ENCODE results near the gene UBTF. TPM values are rescaled to one million over a fixed set of nuclear protein-coding genes. Genes with fewer than 3 reads are reported as not detected.

The UBTF gene
- total and polyA plus RNA-seq, 8 donors: 25.5 to 198 (median 37.3) TPM

GRCh38 chr17:44207743-44208142 lies 11.7 kb downstream of the UBTF start:
- no peaks in the 10 kb centered on the region for H3K27me3 ChIP-seq
- intact Hi-C loops (cut with DNase I; ENCODE audit: low total_unique reads): no loop called here
- peaks cover 25 to 65% (median 39%) of the 10 kb centered on the region in 4 donors for H3K4me1 ChIP-seq
- 77 to 90% (median 86%) methylated on average over 5 of the region's 5 CpGs for WGBS, 5 donors
- no peaks in the 10 kb centered on the region for H3K9me3 ChIP-seq
- H3K36me3 ChIP-seq: peaks cover 41 to 61% (median 57%) of the 10 kb centered on the region in 4 donors
- DNase-seq: no peak
- no peak for TF ChIP-seq EP300 (IDR thresholded peaks at IDR 0.05)
- TF ChIP-seq POLR2AphosphoS5 (IDR thresholded peaks at IDR 0.05): no peak
- H3K4me3 ChIP-seq: no peak overlapping the region
- peak overlapping the region in 1 of 5 donors; percentile 13 for H3K27ac ChIP-seq

- Histone ChIP-seq H3K36me3 (peaks cover 41 to 59% (median 54%) of the 10 kb centered on the region in 4 donors), H3K4me1 (peaks cover 25 to 61% (median 37%) of the 10 kb centered on the region in 4 donors), H3K27me3 (no peaks in the 10 kb centered on the region), H3K4me3 (no peak overlapping the region), H3K27ac (no peak overlapping the region), H3K9me3 (no peaks in the 10 kb centered on the region)
- intact Hi-C loops (cut with DNase I; ENCODE audit: low total_unique reads): no loop called here
- WGBS, 5 donors: 83 to 90% (median 87%) methylated on average over 17 of the region's 17 CpGs
- DNase-seq: no peak
- TF ChIP-seq POLR2A (IDR thresholded peaks at IDR 0.05) (no peak), POLR2AphosphoS5 (IDR thresholded peaks at IDR 0.05) (no peak), EP300 (IDR thresholded peaks at IDR 0.05) (no peak)
- TF ChIP-seq, protein P1, sequence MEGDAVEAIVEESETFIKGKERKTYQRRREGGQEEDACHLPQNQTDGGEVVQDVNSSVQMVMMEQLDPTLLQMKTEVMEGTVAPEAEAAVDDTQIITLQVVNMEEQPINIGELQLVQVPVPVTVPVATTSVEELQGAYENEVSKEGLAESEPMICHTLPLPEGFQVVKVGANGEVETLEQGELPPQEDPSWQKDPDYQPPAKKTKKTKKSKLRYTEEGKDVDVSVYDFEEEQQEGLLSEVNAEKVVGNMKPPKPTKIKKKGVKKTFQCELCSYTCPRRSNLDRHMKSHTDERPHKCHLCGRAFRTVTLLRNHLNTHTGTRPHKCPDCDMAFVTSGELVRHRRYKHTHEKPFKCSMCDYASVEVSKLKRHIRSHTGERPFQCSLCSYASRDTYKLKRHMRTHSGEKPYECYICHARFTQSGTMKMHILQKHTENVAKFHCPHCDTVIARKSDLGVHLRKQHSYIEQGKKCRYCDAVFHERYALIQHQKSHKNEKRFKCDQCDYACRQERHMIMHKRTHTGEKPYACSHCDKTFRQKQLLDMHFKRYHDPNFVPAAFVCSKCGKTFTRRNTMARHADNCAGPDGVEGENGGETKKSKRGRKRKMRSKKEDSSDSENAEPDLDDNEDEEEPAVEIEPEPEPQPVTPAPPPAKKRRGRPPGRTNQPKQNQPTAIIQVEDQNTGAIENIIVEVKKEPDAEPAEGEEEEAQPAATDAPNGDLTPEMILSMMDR (IDR thresholded peaks at IDR 0.05): no peak
Measured at GRCh38 chr17:44207319-44207718, 12.2 kb downstream of the UBTF start.

DNA sequence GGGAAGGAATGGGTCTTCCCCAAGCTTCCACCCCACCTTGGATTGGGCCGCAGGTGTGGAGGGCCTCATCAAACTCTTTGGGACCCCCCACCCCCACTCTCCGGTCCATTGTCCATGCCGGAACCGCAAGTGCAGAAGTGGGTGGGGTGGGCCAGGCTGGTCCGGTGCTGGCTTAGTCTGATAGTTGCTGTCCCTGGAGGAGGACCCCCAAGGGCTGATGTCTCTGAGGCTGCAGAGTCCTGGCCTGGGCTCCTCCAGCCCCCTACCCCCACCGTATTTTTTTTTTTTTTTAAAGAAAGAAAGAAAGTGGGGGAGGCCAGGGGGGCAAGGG lies 12.7 kb downstream of the UBTF start:
- Histone ChIP-seq H3K4me3 (no peak overlapping the region), H3K27me3 (no peaks in the 10 kb centered on the region), H3K4me1 (peaks cover 24 to 58% (median 35%) of the 10 kb centered on the region in 4 donors), H3K36me3 (peaks cover 41 to 55% (median 48%) of the 10 kb centered on the region in 4 donors), H3K9me3 (no peaks in the 10 kb centered on the region), H3K27ac (no peak overlapping the region)
- 79 to 85% (median 81%) methylated on average over 6 of the region's 6 CpGs for WGBS, 5 donors
- TF ChIP-seq POLR2A (IDR thresholded peaks at IDR 0.05) (no peak), EP300 (IDR thresholded peaks at IDR 0.05) (no peak), POLR2AphosphoS5 (IDR thresholded peaks at IDR 0.05) (no peak)
- TF ChIP-seq, protein P1 (IDR thresholded peaks at IDR 0.05): no peak
- no peak for DNase-seq
- intact Hi-C loops (cut with DNase I; ENCODE audit: low total_unique reads): no loop called here

DNA sequence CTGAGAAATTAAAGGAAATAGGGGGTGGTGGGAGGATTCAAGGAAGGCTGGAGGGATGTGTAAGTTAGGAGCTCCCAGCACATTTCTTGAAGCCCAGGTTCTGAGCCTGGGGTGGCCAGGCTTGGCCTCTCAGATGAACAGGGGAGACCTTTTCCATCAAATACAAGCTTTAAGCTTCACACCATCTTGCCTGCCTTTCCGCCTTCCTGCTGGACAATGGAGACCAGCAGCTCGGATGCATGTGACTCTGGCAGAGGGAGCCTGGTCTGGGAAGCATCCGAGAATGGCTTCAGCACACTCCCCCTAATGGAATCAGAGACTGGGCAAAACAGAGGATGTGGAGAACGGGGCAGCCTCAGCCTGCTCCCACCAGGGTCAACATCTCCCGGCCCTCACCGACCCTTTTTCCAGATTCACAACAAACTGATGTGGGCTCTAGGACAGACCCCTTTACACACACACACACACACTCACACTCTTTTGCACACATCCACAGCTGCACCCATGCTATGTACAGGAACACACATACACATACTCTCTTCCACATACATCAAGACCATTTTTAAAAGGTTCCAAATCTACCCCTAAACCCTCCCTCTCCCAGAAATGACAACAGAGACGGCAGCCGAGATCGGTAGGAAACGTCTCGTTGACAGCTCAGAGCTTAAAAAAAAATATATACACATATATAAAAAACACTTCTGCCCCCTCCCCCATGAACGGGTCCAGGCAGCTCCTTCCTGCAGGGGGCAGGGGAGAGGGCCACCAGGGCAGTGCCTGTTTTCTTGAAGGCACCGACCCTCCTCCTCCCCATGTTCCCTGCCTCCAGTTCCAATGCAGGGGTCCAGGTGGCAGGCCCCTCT lies 13.3 kb downstream of the UBTF start:
- Histone ChIP-seq H3K27me3 (no peaks in the 10 kb centered on the region), H3K36me3 (peaks cover 36 to 49% (median 42%) of the 10 kb centered on the region in 4 donors), H3K4me1 (peaks cover 21 to 56% (median 31%) of the 10 kb centered on the region in 4 donors), H3K27ac (no peak overlapping the region), H3K4me3 (no peak overlapping the region), H3K9me3 (no peaks in the 10 kb centered on the region)
- DNase-seq: no peak
- TF ChIP-seq, protein P1 (IDR thresholded peaks at IDR 0.05): no peak
- no peak for TF ChIP-seq POLR2A (IDR thresholded peaks at IDR 0.05)
- WGBS, 5 donors: 43 to 59% (median 49%) methylated on average over 11 to 13 of the region's 13 CpGs
- intact Hi-C loops (cut with DNase I; ENCODE audit: low total_unique reads): no loop called here

DNA sequence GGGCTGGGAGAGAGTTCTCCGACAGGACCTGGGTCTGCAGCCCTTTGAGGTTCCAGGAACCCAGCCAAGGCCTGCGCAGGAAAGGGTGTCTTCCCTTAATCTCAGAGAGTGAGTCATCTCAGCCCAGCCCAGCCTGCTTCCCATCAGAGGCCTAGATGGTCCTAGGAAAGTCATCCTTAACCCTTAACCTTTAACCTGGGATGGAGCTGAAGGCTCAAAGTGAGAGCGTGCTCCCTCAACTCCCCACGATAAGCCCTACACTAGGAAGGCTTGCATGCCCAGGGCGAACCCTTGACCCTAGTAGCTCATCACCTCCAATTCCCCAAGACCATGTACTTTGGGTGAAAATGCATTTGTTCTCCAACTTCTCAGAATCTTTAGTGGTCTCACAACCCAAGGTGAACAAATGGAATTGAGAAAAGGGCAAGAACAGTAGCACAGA lies 15.0 kb downstream of the UBTF start:
- Histone ChIP-seq H3K27me3 (no peaks in the 10 kb centered on the region), H3K36me3 (peaks cover 31 to 36% (median 32%) of the 10 kb centered on the region in 4 donors), H3K4me1 (peaks cover 13 to 47% (median 20%) of the 10 kb centered on the region in 4 donors), H3K4me3 (no peak overlapping the region), H3K27ac (peak overlapping the region in 1 of 5 donors; percentile 17), H3K9me3 (no peaks in the 10 kb centered on the region)
- no peak for TF ChIP-seq POLR2AphosphoS5 (IDR thresholded peaks at IDR 0.05)
- no peak for TF ChIP-seq EP300 (IDR thresholded peaks at IDR 0.05)
- TF ChIP-seq, protein P1 (IDR thresholded peaks at IDR 0.05): no peak
- no peak for TF ChIP-seq POLR2A (IDR thresholded peaks at IDR 0.05)
- no peak for DNase-seq
- WGBS, 5 donors: 53 to 72% (median 58%) methylated on average over 5 of the region's 5 CpGs
- intact Hi-C loops (cut with DNase I; ENCODE audit: low total_unique reads): no loop called here
